ENCODE results near the gene ZDHHC24.

DNA sequence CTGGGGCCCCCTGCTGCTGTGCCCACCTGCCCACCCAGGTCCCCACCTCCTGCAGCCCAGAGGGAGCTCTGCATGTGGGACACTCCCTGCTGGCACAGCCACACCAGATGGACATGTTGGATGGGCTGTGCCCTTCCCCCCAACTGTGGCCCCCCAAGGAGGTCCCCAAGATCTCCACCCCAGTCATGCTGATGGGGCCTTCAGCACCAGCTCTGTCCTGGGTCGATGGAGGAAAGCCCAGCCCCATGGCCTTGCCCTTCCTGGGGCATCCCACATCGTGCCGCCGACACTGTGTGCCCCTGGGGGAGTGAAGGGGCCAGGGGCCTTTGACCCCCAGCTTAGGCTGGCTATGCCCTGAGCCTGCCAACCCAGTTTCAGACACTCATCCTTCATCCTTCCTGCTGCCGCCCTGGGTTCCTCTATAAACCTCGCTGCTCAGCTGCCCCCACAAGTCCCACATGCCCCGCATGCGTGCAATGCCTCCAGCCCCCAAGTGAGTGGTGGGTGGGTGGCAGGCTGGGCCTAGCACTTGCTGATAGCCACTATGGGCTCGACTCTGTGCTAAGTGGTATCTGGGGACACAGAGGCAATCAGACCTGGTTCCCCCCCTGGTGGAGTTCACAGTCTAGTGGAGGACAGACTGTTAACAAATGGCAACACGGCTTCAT is 69.5 kb downstream of the ZDHHC24 start:
- no peak for TF ChIP-seq EZH2 (IDR thresholded peaks at IDR 0.05; ENCODE audit: low read length, missing control alignments)
- TF ChIP-seq, protein P1, sequence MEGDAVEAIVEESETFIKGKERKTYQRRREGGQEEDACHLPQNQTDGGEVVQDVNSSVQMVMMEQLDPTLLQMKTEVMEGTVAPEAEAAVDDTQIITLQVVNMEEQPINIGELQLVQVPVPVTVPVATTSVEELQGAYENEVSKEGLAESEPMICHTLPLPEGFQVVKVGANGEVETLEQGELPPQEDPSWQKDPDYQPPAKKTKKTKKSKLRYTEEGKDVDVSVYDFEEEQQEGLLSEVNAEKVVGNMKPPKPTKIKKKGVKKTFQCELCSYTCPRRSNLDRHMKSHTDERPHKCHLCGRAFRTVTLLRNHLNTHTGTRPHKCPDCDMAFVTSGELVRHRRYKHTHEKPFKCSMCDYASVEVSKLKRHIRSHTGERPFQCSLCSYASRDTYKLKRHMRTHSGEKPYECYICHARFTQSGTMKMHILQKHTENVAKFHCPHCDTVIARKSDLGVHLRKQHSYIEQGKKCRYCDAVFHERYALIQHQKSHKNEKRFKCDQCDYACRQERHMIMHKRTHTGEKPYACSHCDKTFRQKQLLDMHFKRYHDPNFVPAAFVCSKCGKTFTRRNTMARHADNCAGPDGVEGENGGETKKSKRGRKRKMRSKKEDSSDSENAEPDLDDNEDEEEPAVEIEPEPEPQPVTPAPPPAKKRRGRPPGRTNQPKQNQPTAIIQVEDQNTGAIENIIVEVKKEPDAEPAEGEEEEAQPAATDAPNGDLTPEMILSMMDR (conservative IDR thresholded peaks at IDR 0.05 in 1 of 2, IDR thresholded peaks at IDR 0.05 in 1 of 2; ENCODE audit: low read depth in 1 of 2, low read length in 2 of 2): no peak

All from fibroblast of lung (primary cell).